A549 (cell line): ENCODE results near the gene OSBPL3.

Experiments used
- JUN ChIP-seq, 2 experiments: fragments of >200 bp; sonication (Bioruptor Twin); formaldehyde crosslinking; IDR thresholded peaks; 2 replicates in 1 of 2; 3 replicates in 1 of 2; pipeline ENCODE4 v1.6.1; 2016 to 2017
- SREBF2 ChIP-seq: fragments of 450-650 bp; IDR thresholded peaks from 2 replicates; pipeline ENCODE4 v1.6.1; 2014; ENCODE audit warnings: mild to moderate bottlenecking, moderate library complexity
- TF ChIP-seq, protein P1 (sequence below): fragments of >200 bp; sonication (Bioruptor Twin); formaldehyde crosslinking; IDR thresholded peaks from 3 replicates; pipeline ENCODE4 v1.5.1; 2016

DNA sequence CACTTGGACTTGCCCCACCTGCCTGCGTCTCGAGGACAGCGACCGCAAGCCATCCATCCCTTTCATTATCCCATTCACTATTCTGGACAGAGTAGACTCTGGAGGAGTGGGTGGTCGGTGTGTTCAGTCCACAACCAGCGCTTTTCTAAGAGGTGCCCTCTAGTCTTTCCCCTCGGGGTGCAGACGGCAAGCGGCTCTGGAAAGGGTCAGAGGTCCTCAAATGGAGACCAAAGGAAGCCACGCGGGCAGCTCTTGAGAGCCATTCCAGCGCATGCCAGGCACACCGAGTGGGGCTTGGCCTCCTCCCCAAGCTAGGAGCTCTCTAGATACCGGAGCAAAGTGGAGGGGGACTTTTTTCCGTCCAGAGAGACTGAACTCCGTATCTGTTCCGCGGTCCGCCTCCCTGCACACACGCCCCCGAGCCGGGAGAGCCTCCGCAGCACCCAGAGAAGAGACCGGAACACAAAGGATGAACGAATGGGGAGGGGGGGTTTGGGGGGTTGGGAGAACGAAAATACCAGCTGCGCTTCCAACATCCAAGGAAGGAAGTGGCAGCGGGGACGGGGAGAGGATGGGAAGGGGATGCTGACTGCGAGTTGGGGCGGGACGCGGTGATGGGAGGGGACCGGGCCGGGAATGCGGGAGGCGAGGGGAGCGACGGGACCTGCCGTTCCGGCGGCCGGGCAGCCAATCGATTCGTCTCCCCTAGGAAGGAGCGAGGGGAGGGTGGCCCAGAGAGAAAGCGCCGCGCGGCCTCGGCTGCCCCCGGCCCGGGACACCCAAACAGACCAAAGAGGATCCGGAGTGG is 223.2 kb downstream of the OSBPL3 start:
- TF ChIP-seq SREBF2 (no peak), JUN (IDR thresholded peaks at IDR 0.05) (no peak)
- TF ChIP-seq, protein P1, sequence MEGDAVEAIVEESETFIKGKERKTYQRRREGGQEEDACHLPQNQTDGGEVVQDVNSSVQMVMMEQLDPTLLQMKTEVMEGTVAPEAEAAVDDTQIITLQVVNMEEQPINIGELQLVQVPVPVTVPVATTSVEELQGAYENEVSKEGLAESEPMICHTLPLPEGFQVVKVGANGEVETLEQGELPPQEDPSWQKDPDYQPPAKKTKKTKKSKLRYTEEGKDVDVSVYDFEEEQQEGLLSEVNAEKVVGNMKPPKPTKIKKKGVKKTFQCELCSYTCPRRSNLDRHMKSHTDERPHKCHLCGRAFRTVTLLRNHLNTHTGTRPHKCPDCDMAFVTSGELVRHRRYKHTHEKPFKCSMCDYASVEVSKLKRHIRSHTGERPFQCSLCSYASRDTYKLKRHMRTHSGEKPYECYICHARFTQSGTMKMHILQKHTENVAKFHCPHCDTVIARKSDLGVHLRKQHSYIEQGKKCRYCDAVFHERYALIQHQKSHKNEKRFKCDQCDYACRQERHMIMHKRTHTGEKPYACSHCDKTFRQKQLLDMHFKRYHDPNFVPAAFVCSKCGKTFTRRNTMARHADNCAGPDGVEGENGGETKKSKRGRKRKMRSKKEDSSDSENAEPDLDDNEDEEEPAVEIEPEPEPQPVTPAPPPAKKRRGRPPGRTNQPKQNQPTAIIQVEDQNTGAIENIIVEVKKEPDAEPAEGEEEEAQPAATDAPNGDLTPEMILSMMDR = no peak
